NB4 (cell line): ENCODE data around the gene DEPDC1.

Experiments used
- DNase-seq: peaks from one replicate; pipeline ENCODE4 v3.0.0; 2010; ENCODE audit warnings: low read depth
- H3K4me3 ChIP-seq: one replicate; pipeline ENCODE4 v1.5.1; 2011; ENCODE audit warnings: mild to moderate bottlenecking, low read depth, low read length, moderate library complexity
- MYC ChIP-seq: IDR thresholded peaks from 2 replicates; pipeline ENCODE4 v1.6.1; 2011; ENCODE audit warnings: low read depth, low read length
- POLR2A ChIP-seq: IDR thresholded peaks from 2 replicates; pipeline ENCODE4 v1.6.1; 2011; ENCODE audit warnings: mild to moderate bottlenecking; ENCODE audit not compliant: insufficient read length; ENCODE audit errors: extremely low read depth
- TF ChIP-seq, protein P1 (sequence below): IDR thresholded peaks from one replicate; pipeline ENCODE4 v1.5.1; 2012; ENCODE audit warnings: low read depth, low read length
- TF ChIP-seq, protein P2 (sequence below): IDR thresholded peaks from 2 replicates; pipeline ENCODE4 v1.6.1; 2011; ENCODE audit warnings: low read depth, low read length

Gene DEPDC1, protein sequence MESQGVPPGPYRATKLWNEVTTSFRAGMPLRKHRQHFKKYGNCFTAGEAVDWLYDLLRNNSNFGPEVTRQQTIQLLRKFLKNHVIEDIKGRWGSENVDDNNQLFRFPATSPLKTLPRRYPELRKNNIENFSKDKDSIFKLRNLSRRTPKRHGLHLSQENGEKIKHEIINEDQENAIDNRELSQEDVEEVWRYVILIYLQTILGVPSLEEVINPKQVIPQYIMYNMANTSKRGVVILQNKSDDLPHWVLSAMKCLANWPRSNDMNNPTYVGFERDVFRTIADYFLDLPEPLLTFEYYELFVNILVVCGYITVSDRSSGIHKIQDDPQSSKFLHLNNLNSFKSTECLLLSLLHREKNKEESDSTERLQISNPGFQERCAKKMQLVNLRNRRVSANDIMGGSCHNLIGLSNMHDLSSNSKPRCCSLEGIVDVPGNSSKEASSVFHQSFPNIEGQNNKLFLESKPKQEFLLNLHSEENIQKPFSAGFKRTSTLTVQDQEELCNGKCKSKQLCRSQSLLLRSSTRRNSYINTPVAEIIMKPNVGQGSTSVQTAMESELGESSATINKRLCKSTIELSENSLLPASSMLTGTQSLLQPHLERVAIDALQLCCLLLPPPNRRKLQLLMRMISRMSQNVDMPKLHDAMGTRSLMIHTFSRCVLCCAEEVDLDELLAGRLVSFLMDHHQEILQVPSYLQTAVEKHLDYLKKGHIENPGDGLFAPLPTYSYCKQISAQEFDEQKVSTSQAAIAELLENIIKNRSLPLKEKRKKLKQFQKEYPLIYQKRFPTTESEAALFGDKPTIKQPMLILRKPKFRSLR

GRCh38 chr1:68496680-68497357 lies at the start of gene DEPDC1:
DEPDC1 (minus strand) TSS chr1:68497082; CDS start chr1:68496999, 83 bp downstream.
- TF ChIP-seq POLR2A (peak; percentile 66), MYC (peak; percentile 58; the same call in 1 of the 2 replicates)
- TF ChIP-seq, protein P1, sequence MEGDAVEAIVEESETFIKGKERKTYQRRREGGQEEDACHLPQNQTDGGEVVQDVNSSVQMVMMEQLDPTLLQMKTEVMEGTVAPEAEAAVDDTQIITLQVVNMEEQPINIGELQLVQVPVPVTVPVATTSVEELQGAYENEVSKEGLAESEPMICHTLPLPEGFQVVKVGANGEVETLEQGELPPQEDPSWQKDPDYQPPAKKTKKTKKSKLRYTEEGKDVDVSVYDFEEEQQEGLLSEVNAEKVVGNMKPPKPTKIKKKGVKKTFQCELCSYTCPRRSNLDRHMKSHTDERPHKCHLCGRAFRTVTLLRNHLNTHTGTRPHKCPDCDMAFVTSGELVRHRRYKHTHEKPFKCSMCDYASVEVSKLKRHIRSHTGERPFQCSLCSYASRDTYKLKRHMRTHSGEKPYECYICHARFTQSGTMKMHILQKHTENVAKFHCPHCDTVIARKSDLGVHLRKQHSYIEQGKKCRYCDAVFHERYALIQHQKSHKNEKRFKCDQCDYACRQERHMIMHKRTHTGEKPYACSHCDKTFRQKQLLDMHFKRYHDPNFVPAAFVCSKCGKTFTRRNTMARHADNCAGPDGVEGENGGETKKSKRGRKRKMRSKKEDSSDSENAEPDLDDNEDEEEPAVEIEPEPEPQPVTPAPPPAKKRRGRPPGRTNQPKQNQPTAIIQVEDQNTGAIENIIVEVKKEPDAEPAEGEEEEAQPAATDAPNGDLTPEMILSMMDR = no peak
- TF ChIP-seq, protein P2, sequence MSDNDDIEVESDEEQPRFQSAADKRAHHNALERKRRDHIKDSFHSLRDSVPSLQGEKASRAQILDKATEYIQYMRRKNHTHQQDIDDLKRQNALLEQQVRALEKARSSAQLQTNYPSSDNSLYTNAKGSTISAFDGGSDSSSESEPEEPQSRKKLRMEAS = peak; percentile 90
- peak; percentile 95 for DNase-seq
- peak within 1 kb of the TSS; percentile 99 for H3K4me3 ChIP-seq

- no peak for DNase-seq
- H3K4me3 ChIP-seq = no peak overlapping the region
- no peak for TF ChIP-seq POLR2A
- TF ChIP-seq MYC = no peak
- TF ChIP-seq, protein P1 = no peak
- TF ChIP-seq, protein P2 = no peak
These were observed 47.8 kb upstream of the DEPDC1 start for GRCh38 chr1:68544651-68545050.

- TF ChIP-seq, protein P1 = no peak
- TF ChIP-seq MYC = no peak
- no peak for TF ChIP-seq POLR2A
- TF ChIP-seq, protein P2 = no peak
- peak; percentile 34 for DNase-seq
- H3K4me3 ChIP-seq = no peak overlapping the region
These were observed 45.7 kb upstream of the DEPDC1 start for GRCh38 chr1:68542586-68542985.

GRCh38 chr1:68538941-68539340 lies 42.1 kb upstream of the DEPDC1 start:
- H3K4me3 ChIP-seq = no peak overlapping the region
- TF ChIP-seq, protein P1 = no peak
- TF ChIP-seq MYC (no peak), POLR2A (no peak)
- TF ChIP-seq, protein P2 = no peak
- DNase-seq = no peak

- TF ChIP-seq, protein P1 = no peak
- TF ChIP-seq MYC = no peak
- no peak for TF ChIP-seq POLR2A
- TF ChIP-seq, protein P2 = no peak
- no peak for DNase-seq
- no peak overlapping the region for H3K4me3 ChIP-seq
These were observed 31.4 kb upstream of the DEPDC1 start for GRCh38 chr1:68528243-68528642.
